GM21619 (cell line): ENCODE data around the gene CDH12.
"Not testable (repeated sequence)": the region's sequence is repeated elsewhere in the genome, so short reads cannot be mapped to it uniquely, and the experiment has no call there.

Source experiments
- ATAC-seq: cut with Tn5 transposase; IDR thresholded peaks from one replicate; pipeline ENCODE4 v1.9.1; 2021; ENCODE audit not compliant: unreplicated experiment

Gene CDH12

GRCh38 chr5:22169226-22169625 lies 683.9 kb downstream of the CDH12 start:
- ATAC-seq: not testable (repeated sequence)

DNA sequence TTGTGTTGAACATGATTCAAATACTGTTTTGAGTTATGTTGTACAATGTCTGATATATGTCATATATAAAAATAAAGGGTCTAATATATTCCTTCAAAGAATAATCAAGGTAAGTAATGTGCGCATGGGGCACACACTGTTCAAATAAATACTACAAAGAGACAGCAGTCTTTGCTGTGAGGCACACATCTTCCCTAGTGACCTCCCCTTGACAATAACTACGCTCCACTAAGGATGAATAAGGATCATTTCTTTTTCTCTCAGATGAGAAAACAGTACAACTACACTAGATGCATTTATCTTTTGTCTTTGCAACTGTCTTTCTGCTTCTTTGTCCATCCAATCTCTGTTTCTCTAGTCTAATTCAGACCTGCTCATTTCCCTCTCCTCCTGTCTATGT lies 684.4 kb downstream of the CDH12 start:
- not testable (repeated sequence) for ATAC-seq

GRCh38 chr5:22165931-22166330 lies 687.2 kb downstream of the CDH12 start:
- ATAC-seq: not testable (repeated sequence)

DNA sequence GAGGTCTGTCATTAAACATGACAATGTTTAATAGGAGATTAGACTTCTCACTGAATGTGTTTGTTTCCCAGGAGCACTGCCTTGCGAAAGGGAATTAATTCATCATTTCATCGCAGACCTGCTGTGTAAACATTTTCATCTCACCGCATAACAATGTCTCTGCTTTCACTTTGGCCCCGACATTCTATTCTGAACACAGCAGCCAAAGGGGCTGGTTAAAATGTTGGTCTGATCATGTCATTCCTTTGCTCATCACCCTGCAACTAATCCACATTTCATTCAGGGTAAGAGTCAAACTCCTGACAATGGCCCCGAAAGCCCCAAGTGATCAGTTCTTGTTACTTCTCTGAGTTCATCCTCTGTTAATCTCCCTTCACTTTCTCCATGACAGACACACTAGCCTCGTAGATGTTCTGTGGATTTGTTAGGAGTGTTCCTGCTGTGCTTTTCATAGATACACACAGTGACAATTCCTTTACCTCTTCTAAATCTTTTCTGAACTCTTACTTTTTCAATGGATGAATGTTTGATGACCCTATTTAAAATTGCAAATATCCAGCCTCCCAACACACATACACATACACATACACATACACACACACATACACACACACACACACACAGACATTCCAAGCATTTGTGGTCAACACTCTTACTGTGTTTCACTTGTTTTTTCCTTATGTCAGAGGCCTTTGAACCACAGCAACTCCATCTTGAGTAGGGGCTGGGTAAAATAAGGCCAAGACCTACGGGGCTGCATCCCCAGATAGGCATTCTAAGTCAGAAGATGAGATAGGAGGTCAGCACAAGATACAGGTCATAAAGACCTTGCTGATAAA lies 688.0 kb downstream of the CDH12 start:
- ATAC-seq: not testable (repeated sequence)

- ATAC-seq: not testable (repeated sequence)
Measured at GRCh38 chr5:22156953-22157352, 696.2 kb downstream of the CDH12 start.

- not testable (repeated sequence) for ATAC-seq
Measured at GRCh38 chr5:22154779-22155178, 698.4 kb downstream of the CDH12 start.

GRCh38 chr5:22151801-22152200 lies 701.3 kb downstream of the CDH12 start:
- ATAC-seq: not testable (repeated sequence)

DNA sequence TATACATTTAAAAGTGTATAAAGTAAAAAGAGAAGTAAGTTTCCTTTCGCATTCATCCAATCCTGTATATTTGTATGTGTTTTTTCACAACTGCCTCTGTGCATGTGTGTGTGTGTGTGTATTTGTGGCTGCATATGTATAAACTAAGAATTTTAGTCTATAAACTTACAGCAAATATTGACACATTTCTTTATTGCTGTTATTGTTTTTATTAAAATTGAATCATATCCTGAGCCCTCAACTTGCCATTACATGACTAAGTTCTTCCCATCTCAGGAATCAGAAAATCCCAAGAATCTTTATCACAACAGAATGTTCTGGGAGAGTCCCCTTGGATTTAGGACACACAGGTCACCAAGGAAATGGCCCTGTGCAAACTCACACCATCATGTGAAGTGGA lies 712.7 kb downstream of the CDH12 start:
- ATAC-seq: not testable (repeated sequence)

- not testable (repeated sequence) for ATAC-seq
Measured at GRCh38 chr5:22139662-22140300, 713.4 kb downstream of the CDH12 start.

GRCh38 chr5:22111320-22111719 lies 741.8 kb downstream of the CDH12 start:
- ATAC-seq: no peak

GRCh38 chr5:22109315-22109714 lies 743.8 kb downstream of the CDH12 start:
- ATAC-seq: no peak

DNA sequence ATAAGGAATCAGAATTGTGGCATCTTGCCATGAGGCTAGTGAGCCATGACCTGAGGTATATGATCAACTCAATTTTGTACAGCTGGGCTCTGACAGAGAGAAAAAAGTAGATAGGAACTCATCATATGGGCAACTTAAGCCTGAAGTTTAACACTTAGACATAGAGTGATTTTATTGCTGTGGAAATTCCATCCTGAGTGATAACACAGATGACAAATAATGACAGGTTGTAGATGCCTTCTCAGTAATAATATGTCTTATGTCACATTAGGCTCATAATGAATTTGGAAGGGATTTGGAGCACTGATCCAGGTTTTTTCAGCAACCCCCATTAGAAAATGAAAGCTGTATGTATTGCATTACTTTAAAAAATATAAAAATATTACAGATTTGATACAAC lies 744.6 kb downstream of the CDH12 start:
- no peak for ATAC-seq

DNA sequence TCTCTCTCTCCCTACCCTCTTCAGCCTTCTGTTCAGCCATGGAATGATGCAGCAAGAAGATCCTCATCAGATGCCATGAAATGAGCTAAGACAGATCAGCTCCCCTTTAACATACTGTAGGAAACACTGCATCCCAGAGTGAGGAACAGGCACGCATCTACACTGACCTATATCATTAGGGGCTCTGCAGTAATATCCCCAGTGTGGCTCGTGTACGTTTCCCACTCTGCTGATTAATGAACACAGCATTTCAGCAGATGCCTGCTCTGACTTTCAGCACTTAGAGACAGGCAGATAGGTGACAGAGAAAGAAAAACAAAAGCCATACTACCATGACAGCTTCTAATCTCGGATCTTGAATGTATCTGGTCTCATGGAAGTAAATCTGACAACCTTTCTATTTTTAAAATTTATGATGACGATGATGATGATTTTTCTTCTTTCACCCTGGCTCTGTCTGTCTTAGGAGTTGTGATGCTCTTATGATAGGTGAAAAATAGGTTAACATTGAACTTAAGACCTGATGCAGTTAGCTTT lies 750.3 kb downstream of the CDH12 start:
- no peak for ATAC-seq

DNA sequence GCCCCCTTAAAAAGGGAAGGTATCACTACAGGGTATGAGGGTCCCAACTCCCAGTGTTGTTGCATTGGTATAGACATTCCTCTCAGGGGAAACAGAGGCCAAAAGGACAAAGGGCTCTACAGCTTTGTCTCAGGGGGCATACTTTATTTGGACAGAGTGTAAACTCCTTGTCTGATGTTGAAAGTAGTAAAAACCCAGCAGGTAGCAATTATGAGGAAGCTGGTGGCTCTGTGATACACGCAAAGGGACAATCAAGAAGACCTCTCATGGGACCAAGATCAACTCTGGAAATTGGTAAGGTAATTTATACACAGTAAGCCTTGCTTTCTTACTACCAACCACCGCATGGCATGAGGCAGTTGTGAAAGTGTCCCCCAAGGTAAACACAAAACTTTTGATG lies 764.6 kb downstream of the CDH12 start:
- ATAC-seq: no peak

DNA sequence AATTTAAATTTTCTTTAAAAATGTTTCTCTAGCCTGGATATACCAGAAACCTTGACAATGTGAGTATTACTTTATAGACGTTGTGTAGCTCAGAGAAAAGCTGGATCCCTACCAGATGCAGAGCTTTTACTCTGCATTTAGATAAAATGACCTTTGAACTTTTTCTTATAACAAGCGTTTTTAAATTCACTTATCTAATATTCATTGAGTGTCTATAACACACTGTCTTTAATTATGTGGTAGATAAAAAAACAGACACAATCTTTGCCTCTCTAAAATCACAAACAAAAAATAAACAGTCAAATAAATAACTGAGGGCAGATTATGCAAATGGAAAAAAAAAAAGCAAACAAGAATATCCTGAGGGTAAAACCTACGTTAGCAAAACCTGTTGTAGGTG lies 773.6 kb downstream of the CDH12 start:
- ATAC-seq: no peak

- no peak for ATAC-seq
Measured at GRCh38 chr5:22079002-22079401, 774.1 kb downstream of the CDH12 start.

GRCh38 chr5:22076586-22076985 lies 776.6 kb downstream of the CDH12 start:
- no peak for ATAC-seq

- no peak for ATAC-seq
Measured at GRCh38 chr5:22070186-22070728, 782.9 kb downstream of the CDH12 start.

GRCh38 chr5:22063717-22064116 lies 789.4 kb downstream of the CDH12 start:
- ATAC-seq: no peak

GRCh38 chr5:22058620-22059019 lies 794.5 kb downstream of the CDH12 start:
- no peak for ATAC-seq

- ATAC-seq: no peak
Measured at GRCh38 chr5:22057012-22057411, 796.1 kb downstream of the CDH12 start.

DNA sequence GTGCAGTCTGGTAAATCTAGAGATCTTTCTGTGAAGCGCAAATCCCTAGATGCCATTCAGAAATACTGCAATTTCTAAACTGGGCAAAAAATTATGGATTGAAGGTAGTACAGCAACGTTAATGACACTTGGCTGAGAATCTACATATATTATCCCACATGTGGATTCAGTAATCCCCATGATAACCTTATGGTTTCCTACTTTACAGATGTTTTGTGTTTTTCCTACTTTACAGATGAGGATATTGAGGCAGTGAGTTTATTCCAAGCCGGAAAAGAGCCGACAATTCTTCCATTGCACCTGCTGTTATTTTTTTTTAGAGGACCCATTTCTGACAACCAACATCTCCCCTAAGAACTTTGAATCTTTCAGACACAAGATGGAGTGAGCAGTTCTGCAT lies 796.5 kb downstream of the CDH12 start:
- no peak for ATAC-seq
